WERI-Rb-1 (cell line): ENCODE results near the gene SLC25A13.

ENCODE experiments used
- DNase-seq: peaks from one replicate; pipeline ENCODE4 v3.0.0-alpha.2; 2020
- H3K27ac ChIP-seq: fragments of 250-450 bp; sonication (Bioruptor Pico); 2 replicates; pipeline ENCODE4 v1.5.1; 2020; ENCODE audit warnings: mild to moderate bottlenecking, moderate library complexity
- H3K27me3 ChIP-seq: fragments of 250-450 bp; sonication (Bioruptor Pico); 2 replicates; pipeline ENCODE4 v1.5.1; 2021; ENCODE audit warnings: mild to moderate bottlenecking, low read depth, moderate library complexity; ENCODE audit not compliant: insufficient read depth, severe bottlenecking
- H3K36me3 ChIP-seq: fragments of 250-450 bp; sonication (Bioruptor Pico); 2 replicates; pipeline ENCODE4 v1.5.1; 2020; ENCODE audit warnings: mild to moderate bottlenecking, moderate library complexity
- H3K4me3 ChIP-seq: 2 replicates; pipeline ENCODE4 v1.5.1; 2011; ENCODE audit warnings: low read depth, mild to moderate bottlenecking, control low read depth, low read length
- H3K9me3 ChIP-seq: fragments of 250-450 bp; sonication (Bioruptor Pico); 2 replicates; pipeline ENCODE4 v1.5.1; 2021; ENCODE audit warnings: mild to moderate bottlenecking, moderate library complexity; ENCODE audit not compliant: severe bottlenecking
- TF ChIP-seq, protein P1 (sequence below): IDR thresholded peaks from 2 replicates; pipeline ENCODE4 v1.5.1; 2011; ENCODE audit warnings: low read depth, mild to moderate bottlenecking, control low read depth, inconsistent platforms, low read length

The SLC25A13 gene

DNA sequence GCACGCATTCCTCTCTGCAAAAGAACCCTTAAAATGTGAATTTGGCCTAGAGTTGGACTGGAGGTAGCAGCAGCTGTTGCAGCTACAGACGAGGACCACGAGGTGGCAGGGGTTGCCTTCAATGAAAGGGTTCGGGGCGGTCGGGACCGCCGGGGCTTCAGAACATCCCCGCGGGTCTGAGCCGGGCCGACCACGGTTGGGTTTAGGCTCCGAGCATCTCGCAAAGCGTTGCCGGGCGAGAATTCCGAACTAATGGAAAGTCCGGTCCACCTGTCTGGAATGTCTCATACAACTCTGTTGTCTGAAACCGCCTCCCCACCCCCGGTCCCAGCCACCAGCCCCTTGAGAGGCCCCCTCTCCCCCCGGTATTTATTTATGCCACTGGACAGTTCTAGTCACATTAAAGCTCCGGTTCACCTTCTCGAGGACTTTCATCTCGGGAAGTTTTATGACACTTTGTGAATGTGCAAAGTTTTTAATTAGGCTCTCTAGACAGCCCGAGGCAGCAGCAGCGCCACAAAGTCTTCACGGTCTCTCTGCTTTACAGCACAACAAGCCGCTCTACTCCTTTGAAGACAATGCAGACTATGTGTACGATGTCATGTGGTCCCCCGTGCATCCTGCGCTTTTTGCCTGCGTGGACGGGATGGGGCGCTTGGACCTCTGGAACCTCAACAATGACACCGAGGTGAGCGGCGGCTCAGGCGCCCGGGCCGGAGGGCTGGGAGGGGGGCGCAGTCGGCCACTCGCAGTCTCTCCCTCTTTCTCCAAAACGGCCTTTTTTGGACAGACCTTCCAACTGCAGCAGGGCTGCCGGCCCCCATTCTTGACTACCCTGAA lies 246.2 kb downstream of the SLC25A13 start:
- DNase-seq, result peak; percentile 62
- Histone ChIP-seq H3K36me3 (no peaks in the 10 kb centered on the region), H3K9me3 (no peaks in the 10 kb centered on the region), H3K4me3 (peak overlapping the region; percentile 82), H3K27ac (no peak overlapping the region), H3K27me3 (no peaks in the 10 kb centered on the region)
- TF ChIP-seq, protein P1, sequence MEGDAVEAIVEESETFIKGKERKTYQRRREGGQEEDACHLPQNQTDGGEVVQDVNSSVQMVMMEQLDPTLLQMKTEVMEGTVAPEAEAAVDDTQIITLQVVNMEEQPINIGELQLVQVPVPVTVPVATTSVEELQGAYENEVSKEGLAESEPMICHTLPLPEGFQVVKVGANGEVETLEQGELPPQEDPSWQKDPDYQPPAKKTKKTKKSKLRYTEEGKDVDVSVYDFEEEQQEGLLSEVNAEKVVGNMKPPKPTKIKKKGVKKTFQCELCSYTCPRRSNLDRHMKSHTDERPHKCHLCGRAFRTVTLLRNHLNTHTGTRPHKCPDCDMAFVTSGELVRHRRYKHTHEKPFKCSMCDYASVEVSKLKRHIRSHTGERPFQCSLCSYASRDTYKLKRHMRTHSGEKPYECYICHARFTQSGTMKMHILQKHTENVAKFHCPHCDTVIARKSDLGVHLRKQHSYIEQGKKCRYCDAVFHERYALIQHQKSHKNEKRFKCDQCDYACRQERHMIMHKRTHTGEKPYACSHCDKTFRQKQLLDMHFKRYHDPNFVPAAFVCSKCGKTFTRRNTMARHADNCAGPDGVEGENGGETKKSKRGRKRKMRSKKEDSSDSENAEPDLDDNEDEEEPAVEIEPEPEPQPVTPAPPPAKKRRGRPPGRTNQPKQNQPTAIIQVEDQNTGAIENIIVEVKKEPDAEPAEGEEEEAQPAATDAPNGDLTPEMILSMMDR, result peak; percentile 87

DNA sequence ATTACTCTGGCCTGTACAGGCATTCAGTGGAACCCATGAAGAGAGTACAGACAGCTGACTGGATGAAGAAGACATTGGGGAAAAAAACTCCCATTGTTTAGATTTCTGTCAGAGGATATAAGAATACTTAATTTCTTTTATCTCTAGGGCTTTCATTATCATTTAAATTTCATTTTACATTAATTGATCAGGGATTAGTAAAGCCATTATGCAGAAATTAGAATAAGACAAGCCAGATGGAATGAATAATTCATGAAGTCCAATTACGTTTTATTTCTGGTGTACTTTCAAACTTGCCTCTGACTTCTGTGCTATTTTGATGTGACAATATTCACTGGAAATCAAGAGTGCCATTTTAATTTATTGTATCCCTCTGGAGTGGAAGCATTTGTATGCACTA lies 247.0 kb downstream of the SLC25A13 start:
- Histone ChIP-seq H3K36me3 (no peaks in the 10 kb centered on the region), H3K4me3 (no peak overlapping the region), H3K27me3 (no peaks in the 10 kb centered on the region), H3K9me3 (no peaks in the 10 kb centered on the region), H3K27ac (no peak overlapping the region)
- TF ChIP-seq, protein P1, result no peak
- DNase-seq, result no peak
